ENCODE results near the gene MSRB2.

DNA sequence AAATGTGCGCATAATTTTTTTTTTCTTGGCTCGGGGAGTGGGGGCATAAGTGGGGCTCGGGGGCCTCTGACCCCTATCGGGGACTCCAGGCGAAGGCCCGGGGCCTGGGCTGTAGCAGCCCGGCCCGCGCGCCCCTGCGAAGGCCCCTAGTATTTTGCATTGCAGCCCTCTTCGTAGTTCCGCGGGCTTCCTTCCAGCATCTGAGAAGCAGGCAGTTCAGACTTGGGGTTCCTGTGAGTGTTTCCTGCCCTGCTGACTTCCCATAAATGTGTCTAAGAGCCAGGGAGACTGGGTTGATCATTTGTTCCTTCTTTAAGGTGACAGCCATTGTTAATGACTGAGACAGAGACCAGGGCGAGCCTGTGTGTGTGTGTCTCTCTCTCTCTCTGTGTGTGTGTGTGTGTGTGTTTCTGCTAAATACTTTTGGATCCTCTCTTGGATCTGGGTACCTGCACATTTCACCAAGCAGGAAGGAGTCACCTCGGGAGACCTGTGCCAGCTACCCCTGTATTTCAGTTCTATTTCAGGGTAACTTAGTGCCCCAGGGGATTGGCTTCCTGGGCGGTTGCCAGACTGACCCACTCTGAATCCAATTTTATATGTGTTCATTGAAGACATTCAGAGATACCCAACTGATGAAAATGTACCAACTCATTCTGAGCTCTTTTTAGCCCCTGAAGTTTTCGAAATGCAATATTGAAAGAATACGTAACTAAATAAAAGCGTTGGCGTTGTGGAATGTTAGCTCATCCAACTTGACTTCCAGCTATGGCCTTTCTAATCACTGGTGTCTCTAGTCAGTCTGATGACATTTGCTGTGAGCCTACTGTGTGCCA, 805 bp downstream of the MSRB2 start:
- TF ChIP-seq POLR2A (IDR thresholded peaks at IDR 0.05; ENCODE audit: low read depth, low read length) (no peak), POLR2AphosphoS5 (IDR thresholded peaks at IDR 0.05; ENCODE audit: low read depth, low read length) (no peak), TAF1 (IDR thresholded peaks at IDR 0.05; ENCODE audit: borderline replicate concordance, low read depth, low read length) (no peak)
